HEK293 (cell line): ENCODE results near the gene MLLT1.

Source experiments
- CTCF ChIA-PET: fragments of 350-600 bp; formaldehyde crosslinking; extraction: SDS; loops from one replicate; lab custom pipeline; 2021; ENCODE audit warnings: antibody characterized with exemption; lab: Yijun Ruan, JAX
- POLR2A ChIA-PET: fragments of 300-600 bp; formaldehyde crosslinking; extraction: SDS; loops from one replicate; lab custom pipeline; 2020; ENCODE audit warnings: antibody characterized with exemption, inconsistent platforms; lab: Yijun Ruan, JAX
- H3K27ac ChIP-seq: fragments of 200-500 bp; sonication (Bioruptor generic); 2 replicates; pipeline ENCODE4 v1.5.1; 2014; ENCODE audit warnings: low read depth, low read length, control low read depth, inconsistent platforms; ENCODE audit errors: extremely low read depth
- H3K36me3 ChIP-seq, 2 experiments: fragments of 200-500 bp in 1 of 2; sonication (Bioruptor generic) in 1 of 2; 1 replicate in 1 of 2; 2 replicates in 1 of 2; pipeline ENCODE4 v1.5.1; 2014 to 2017; ENCODE audit warnings: inconsistent platforms in 2 of 2, low read length in 2 of 2; ENCODE audit not compliant: control insufficient read depth in 2 of 2, insufficient read depth in 1 of 2
- H3K4me1 ChIP-seq: fragments of 200-500 bp; sonication (Bioruptor generic); 2 replicates; pipeline ENCODE4 v1.5.1; 2014; ENCODE audit warnings: mild to moderate bottlenecking, low read length, inconsistent platforms; ENCODE audit not compliant: control insufficient read depth, insufficient read depth
- H3K4me3 ChIP-seq: 2 replicates; pipeline ENCODE4 v1.5.1; 2011; ENCODE audit warnings: low read depth, mild to moderate bottlenecking, control low read depth, low read length, moderate library complexity
- H3K9me3 ChIP-seq: fragments of 200-500 bp; sonication (Bioruptor generic); 2 replicates; pipeline ENCODE4 v1.5.1; 2014; ENCODE audit warnings: low read depth, low read length, inconsistent platforms; ENCODE audit not compliant: control insufficient read depth, insufficient read depth
- FEZF1 ChIP-seq: fragments of 450-650 bp; formaldehyde crosslinking; IDR thresholded peaks from 2 replicates; pipeline ENCODE4 v1.5.1; 2016; ENCODE audit warnings: missing biosample characterization, missing genetic modification characterization
- KLF7 ChIP-seq: fragments of 450-650 bp; formaldehyde crosslinking; IDR thresholded peaks from 2 replicates; pipeline ENCODE4 v1.5.1; 2016; ENCODE audit warnings: missing biosample characterization, missing genetic modification characterization, borderline replicate concordance
- KLF8 ChIP-seq: fragments of 450-650 bp; formaldehyde crosslinking; IDR thresholded peaks from 2 replicates; pipeline ENCODE4 v1.5.1; 2016; ENCODE audit warnings: missing biosample characterization, missing genetic modification characterization
- YY2 ChIP-seq: fragments of 450-650 bp; formaldehyde crosslinking; IDR thresholded peaks from 2 replicates; pipeline ENCODE4 v1.5.1; 2016; ENCODE audit warnings: missing biosample characterization, missing genetic modification characterization
- ZNF16 ChIP-seq: fragments of 450-650 bp; formaldehyde crosslinking; IDR thresholded peaks from 2 replicates; pipeline ENCODE4 v1.5.1; 2016; ENCODE audit warnings: low read depth, missing biosample characterization, missing genetic modification characterization
- ZNF280D ChIP-seq: fragments of 450-650 bp; formaldehyde crosslinking; IDR thresholded peaks from 2 replicates; pipeline ENCODE4 v1.5.1; 2016; ENCODE audit warnings: missing biosample characterization, missing genetic modification characterization
- ZNF311 ChIP-seq: fragments of 450-650 bp; formaldehyde crosslinking; IDR thresholded peaks from 2 replicates; pipeline ENCODE4 v1.5.1; 2017; ENCODE audit warnings: missing biosample characterization, missing genetic modification characterization, borderline replicate concordance
- ZNF324 ChIP-seq: fragments of 450-650 bp; formaldehyde crosslinking; IDR thresholded peaks from 2 replicates; pipeline ENCODE4 v1.5.1; 2016; ENCODE audit warnings: missing biosample characterization, missing genetic modification characterization
- ZNF510 ChIP-seq: fragments of 450-650 bp; formaldehyde crosslinking; IDR thresholded peaks from 2 replicates; pipeline ENCODE4 v1.5.1; 2018; ENCODE audit warnings: mild to moderate bottlenecking, missing genetic modification characterization, missing biosample characterization; ENCODE audit not compliant: insufficient replicate concordance
- ZNF518A ChIP-seq: fragments of 450-650 bp; formaldehyde crosslinking; conservative IDR thresholded peaks from 2 replicates; pipeline ENCODE4 v1.5.1; 2016; ENCODE audit warnings: low read depth, missing biosample characterization, missing genetic modification characterization
- ZNF626 ChIP-seq: fragments of 450-650 bp; sonication (Bioruptor Pico); formaldehyde crosslinking; IDR thresholded peaks from 2 replicates; pipeline ENCODE4 v1.5.1; 2018; ENCODE audit warnings: missing biosample characterization, missing genetic modification characterization, inconsistent platforms
- ZNF639 ChIP-seq: fragments of 450-650 bp; formaldehyde crosslinking; IDR thresholded peaks from 2 replicates; pipeline ENCODE4 v1.5.1; 2016; ENCODE audit warnings: missing biosample characterization, missing genetic modification characterization
- ZNF670 ChIP-seq: fragments of 450-650 bp; formaldehyde crosslinking; IDR thresholded peaks from 2 replicates; pipeline ENCODE4 v1.5.1; 2016; ENCODE audit warnings: missing biosample characterization, missing genetic modification characterization, low read depth
- ZNF701 ChIP-seq: fragments of 450-650 bp; formaldehyde crosslinking; IDR thresholded peaks from 2 replicates; pipeline ENCODE4 v1.5.1; 2016; ENCODE audit warnings: missing biosample characterization, missing genetic modification characterization
- ZNF747 ChIP-seq: fragments of 450-650 bp; formaldehyde crosslinking; IDR thresholded peaks from 2 replicates; pipeline ENCODE4 v1.5.1; 2016; ENCODE audit warnings: missing biosample characterization, missing genetic modification characterization
- ZNF792 ChIP-seq: fragments of 450-650 bp; formaldehyde crosslinking; IDR thresholded peaks from 2 replicates; pipeline ENCODE4 v1.5.1; 2016; ENCODE audit warnings: missing biosample characterization, missing genetic modification characterization
- ZXDB ChIP-seq: fragments of 450-650 bp; formaldehyde crosslinking; IDR thresholded peaks from 2 replicates; pipeline ENCODE4 v1.5.1; 2016; ENCODE audit warnings: missing biosample characterization, missing genetic modification characterization

The MLLT1 gene

GRCh38 chr19:6292006-6292405 lies 12.2 kb upstream of the MLLT1 start (continued):
- TF ChIP-seq ZNF639: peak; percentile 78
- peak; percentile 65 for TF ChIP-seq ZNF518A (tag by site-specific recombination)
- TF ChIP-seq ZNF324 (tag by site-specific recombination): peak; percentile 89
- peak; percentile 47; the same call in 1 of the 2 replicates for TF ChIP-seq ZXDB (tag by site-specific recombination)
- TF ChIP-seq YY2 (tag by site-specific recombination): no peak
- peak; percentile 73 for TF ChIP-seq ZNF510
- TF ChIP-seq ZNF626: peak; percentile 99
- TF ChIP-seq ZNF792 (tag by site-specific recombination): no peak
- peak; percentile 62; the same call in 1 of the 2 replicates for TF ChIP-seq ZNF747 (tag by site-specific recombination)
- TF ChIP-seq ZNF670 (tag by site-specific recombination): no peak
- TF ChIP-seq ZNF311: peak; percentile 87; the same call in 1 of the 2 replicates
- peak; percentile 56; the same call in 1 of the 2 replicates for TF ChIP-seq KLF8 (tag by site-specific recombination)
- TF ChIP-seq ZNF16 (tag by site-specific recombination): no peak
- no peak for TF ChIP-seq FEZF1 (tag by site-specific recombination)
- peak; percentile 100 for TF ChIP-seq ZNF280D (tag by site-specific recombination)
- no peak for TF ChIP-seq KLF7

GRCh38 chr19:6288737-6289136 lies 9.0 kb upstream of the MLLT1 start:
- H3K4me1 ChIP-seq: no peaks in the 10 kb centered on the region
- ChIA-PET CTCF (interaction anchor here (0.6 to 1.0 kb wide), 2 partner anchors 12 to 27 kb away, joined by 3 to 4 read pairs; no protein-coding TSS in a partner anchor), POLR2A (no interaction called here)
- H3K9me3 ChIP-seq: no peaks in the 10 kb centered on the region
- no peaks in the 10 kb centered on the region for H3K36me3 ChIP-seq
- TF ChIP-seq ZNF701 (tag by site-specific recombination): no peak
- H3K4me3 ChIP-seq: no peak overlapping the region
- no peak overlapping the region for H3K27ac ChIP-seq
